ENCODE data around the gene ACOT8.
"Not testable (repeated sequence)": the region's sequence is repeated elsewhere in the genome, so short reads cannot be mapped to it uniquely, and the experiment has no call there.

ACOT8 gene

GRCh38 chr20:45797955-45798354, 59.2 kb downstream of the ACOT8 start:
- not testable (repeated sequence) for H3K27ac ChIP-seq (ENCODE audit: insufficient read depth, low read length, poor library complexity, severe bottlenecking); H3K4me3 ChIP-seq (ENCODE audit: insufficient read depth, low read depth, low read length, poor library complexity, severe bottlenecking); DNase-seq; H3K4me1 ChIP-seq (ENCODE audit: control insufficient read depth, insufficient read depth, low read length, poor library complexity, severe bottlenecking); H3K27me3 ChIP-seq (replicated peaks; ENCODE audit: control insufficient read depth, insufficient read depth, low read length, poor library complexity, severe bottlenecking); H3K9me3 ChIP-seq (ENCODE audit: control insufficient read depth, low read length)
- peaks cover 37% of the 10 kb centered on the region for H3K36me3 ChIP-seq (ENCODE audit: control insufficient read depth, insufficient read depth, low read length)

DNA sequence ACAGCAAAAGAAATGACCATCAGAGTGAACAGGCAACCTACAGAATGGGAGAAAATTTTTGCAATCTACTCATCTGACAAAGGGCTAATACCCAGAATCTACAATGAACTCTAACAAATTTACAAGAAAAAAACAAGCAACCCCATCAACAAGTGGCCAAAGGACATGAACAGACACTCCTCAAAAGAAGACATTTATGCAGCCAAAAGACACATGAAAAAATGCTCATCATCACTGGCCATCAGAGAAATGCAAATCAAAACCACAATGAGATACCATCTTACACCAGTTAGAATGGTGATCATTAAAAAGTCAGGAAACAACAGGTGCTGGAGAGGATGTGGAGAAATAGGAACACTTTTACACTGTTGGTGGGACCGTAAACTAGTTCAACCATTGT, 59.7 kb downstream of the ACOT8 start:
- H3K9me3 ChIP-seq (ENCODE audit: control insufficient read depth, low read length); H3K4me3 ChIP-seq (ENCODE audit: insufficient read depth, low read depth, low read length, poor library complexity, severe bottlenecking): not testable (repeated sequence)

GRCh38 chr20:45796337-45797065, 60.7 kb downstream of the ACOT8 start:
- H3K27me3 ChIP-seq (replicated peaks; ENCODE audit: control insufficient read depth, insufficient read depth, low read length, poor library complexity, severe bottlenecking) = no peaks in the 10 kb centered on the region
- H3K4me3 ChIP-seq (ENCODE audit: insufficient read depth, low read depth, low read length, poor library complexity, severe bottlenecking) = no peak overlapping the region
- H3K4me1 ChIP-seq (ENCODE audit: control insufficient read depth, insufficient read depth, low read length, poor library complexity, severe bottlenecking) = peaks cover 10% of the 10 kb centered on the region
- H3K9me3 ChIP-seq (ENCODE audit: control insufficient read depth, low read length) = no peaks in the 10 kb centered on the region
- H3K27ac ChIP-seq (ENCODE audit: insufficient read depth, low read length, poor library complexity, severe bottlenecking) = no peak overlapping the region
- DNase-seq = no peak
- peaks cover 24% of the 10 kb centered on the region for H3K36me3 ChIP-seq (ENCODE audit: control insufficient read depth, insufficient read depth, low read length)

More for the DNA sequence above, 59.7 kb downstream of the ACOT8 start:
- H3K36me3 ChIP-seq (ENCODE audit: control insufficient read depth, insufficient read depth, low read length) = peaks cover 33% of the 10 kb centered on the region
- not testable (repeated sequence) for DNase-seq; H3K4me1 ChIP-seq (ENCODE audit: control insufficient read depth, insufficient read depth, low read length, poor library complexity, severe bottlenecking); H3K27me3 ChIP-seq (replicated peaks; ENCODE audit: control insufficient read depth, insufficient read depth, low read length, poor library complexity, severe bottlenecking); H3K27ac ChIP-seq (ENCODE audit: insufficient read depth, low read length, poor library complexity, severe bottlenecking)

DNA sequence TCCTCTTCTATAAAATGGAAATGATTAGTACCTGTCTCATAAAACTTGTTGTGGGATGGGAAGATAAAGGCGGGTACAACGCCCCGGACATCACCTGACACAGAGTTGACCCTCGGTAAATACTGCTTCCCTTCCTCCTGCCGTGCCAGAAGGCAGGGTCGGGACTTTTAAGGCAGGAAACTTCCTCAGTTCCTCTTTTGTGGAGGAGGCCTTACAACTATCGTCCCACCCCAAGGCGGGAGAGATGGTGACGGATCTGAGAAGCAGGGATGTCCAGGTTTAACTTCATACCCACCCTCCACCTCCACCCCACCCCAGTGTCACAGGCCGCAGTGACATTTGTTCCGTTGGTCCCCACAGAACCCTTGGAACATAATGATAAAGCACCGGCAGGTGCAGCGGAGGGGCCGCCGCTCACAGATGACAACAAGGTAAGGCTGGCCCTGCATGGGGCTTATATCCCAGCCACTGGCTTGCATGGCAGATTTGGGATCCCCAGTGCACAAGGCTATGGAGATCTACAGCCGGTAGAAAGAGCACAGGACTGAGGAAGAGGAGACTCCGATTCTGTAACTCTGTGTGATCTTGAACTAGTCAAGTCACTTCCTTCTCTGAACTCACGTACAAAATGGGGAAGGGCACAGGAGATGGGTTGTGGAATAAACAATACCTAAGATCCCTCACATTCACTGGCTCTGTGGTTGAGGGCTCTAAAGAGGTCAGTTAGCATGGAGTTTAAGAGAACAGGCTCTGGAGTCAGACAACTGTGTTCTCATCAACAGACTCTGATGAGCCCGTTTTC, 64.7 kb downstream of the ACOT8 start:
- Histone ChIP-seq H3K9me3 (ENCODE audit: control insufficient read depth, low read length) (no peaks in the 10 kb centered on the region), H3K27me3 (replicated peaks; ENCODE audit: control insufficient read depth, insufficient read depth, low read length, poor library complexity, severe bottlenecking) (no peaks in the 10 kb centered on the region), H3K4me1 (ENCODE audit: control insufficient read depth, insufficient read depth, low read length, poor library complexity, severe bottlenecking) (peaks cover 10% of the 10 kb centered on the region), H3K4me3 (ENCODE audit: insufficient read depth, low read depth, low read length, poor library complexity, severe bottlenecking) (peak overlapping the region; percentile 99), H3K27ac (ENCODE audit: insufficient read depth, low read length, poor library complexity, severe bottlenecking) (peak overlapping the region; percentile 94), H3K36me3 (ENCODE audit: control insufficient read depth, insufficient read depth, low read length) (peaks cover 24% of the 10 kb centered on the region)
- no peak for DNase-seq

All from effector memory CD4-positive, alpha-beta T cell (primary cell).